Sigmoid colon (tissue), 7 donors: ENCODE measurements around the gene ACAP1. TPM values are rescaled to one million over a fixed set of nuclear protein-coding genes. Genes with fewer than 3 reads are reported as not detected.

Experiments used
- DNase-seq: peaks from one replicate; pipeline ENCODE4 v3.0.0-alpha.2; 2019
- H3K27ac ChIP-seq, 4 donors: fragments of 200-600 bp; sonication (generic); one replicate each; pipeline ENCODE4 v1.5.1; 2016 to 2019; ENCODE audit warnings: mild to moderate bottlenecking in 1 of 4
- H3K27me3 ChIP-seq, 3 donors: fragments of 200-600 bp; sonication (generic); one replicate each; pipeline ENCODE4 v1.5.1; 2019; ENCODE audit warnings: mild to moderate bottlenecking in 1 of 3
- H3K36me3 ChIP-seq, 4 donors: fragments of 200-600 bp; sonication (generic); one replicate each; pipeline ENCODE4 v1.5.1; 2016 to 2019
- H3K4me1 ChIP-seq, 4 donors: fragments of 200-600 bp; sonication (generic); one replicate each; pipeline ENCODE4 v1.5.1; 2017 to 2019
- H3K4me3 ChIP-seq, 4 donors: fragments of 200-600 bp; sonication (generic); one replicate each; pipeline ENCODE4 v1.5.1; 2017 to 2019; ENCODE audit warnings: mild to moderate bottlenecking in 2 of 4, moderate library complexity in 1 of 4
- H3K9me3 ChIP-seq, 4 donors: fragments of 200-600 bp in 3 of 4; sonication (generic) in 3 of 4; one replicate each; pipeline versions ENCODE4 v1.5.1 to v1.6.1; 2013 to 2019
- EP300 ChIP-seq, 4 donors: sonication (generic); formaldehyde crosslinking; IDR thresholded peaks; one replicate each; pipeline ENCODE4 v1.6.1; 2017; ENCODE audit warnings: antibody characterized with exemption in 4 of 4
- POLR2A ChIP-seq, 2 donors: fragments of 450-650 bp; IDR thresholded peaks; one replicate each; pipeline ENCODE4 v1.6.1; 2016; ENCODE audit warnings: antibody characterized with exemption in 2 of 2, mild to moderate bottlenecking in 2 of 2, moderate library complexity in 2 of 2
- POLR2AphosphoS5 ChIP-seq, 4 donors: sonication (generic); formaldehyde crosslinking; IDR thresholded peaks; one replicate each; pipeline ENCODE4 v1.6.1; 2017; ENCODE audit warnings: antibody characterized with exemption in 4 of 4
- WGBS, 2 donors: extraction: QIAGEN DNeasy Blood & Tissue Kit; methylation state at CpG; one replicate each; pipeline ENCODE4 v1.1.7; 2013; 5-methylcytosine and 5-hydroxymethylcytosine counted together
- intact Hi-C: fragments of 100-400 bp; cut with DNase I; formaldehyde crosslinking; loops from one replicate; pipeline ENCODE4 v1.15.1; 2023
- polyA plus RNA-seq, 3 donors: library from polyadenylated mRNA; stranded (reverse); fragments of 200-250 nt; gene quantifications; one replicate each; pipeline ENCODE4 v1.2.3, GENCODE V29; 2013
- small RNA-seq, 3 donors: library from RNA; depleted of rRNA; stranded (forward); fragments of <200 nt; gene quantifications; one replicate each; pipeline ENCODE3, GENCODE V24; 2016
- total RNA-seq, 4 donors: library from RNA; depleted of rRNA; stranded (reverse); fragments of >200 nt; gene quantifications; one replicate each; pipeline ENCODE4 v1.1.0, GENCODE V29; 2016
- TF ChIP-seq, protein P1 (sequence below), 4 experiments: fragments of 450-650 bp in 3 of 4; fragments of 200-600 bp in 1 of 4; IDR thresholded peaks; one replicate each; pipeline ENCODE4 v1.5.1; 2016 to 2019; ENCODE audit warnings: antibody characterized with exemption in 4 of 4, mild to moderate bottlenecking in 3 of 4, moderate library complexity in 2 of 4
- donor health status: healthy with polysubstance abuse.
- donor health status: Bipolar disorder and iron deficiency.
- donor health status: healthy.

The ACAP1 gene
- total and polyA plus RNA-seq, 7 donors = 1.1 to 55.8 (median 2.5) TPM

DNA sequence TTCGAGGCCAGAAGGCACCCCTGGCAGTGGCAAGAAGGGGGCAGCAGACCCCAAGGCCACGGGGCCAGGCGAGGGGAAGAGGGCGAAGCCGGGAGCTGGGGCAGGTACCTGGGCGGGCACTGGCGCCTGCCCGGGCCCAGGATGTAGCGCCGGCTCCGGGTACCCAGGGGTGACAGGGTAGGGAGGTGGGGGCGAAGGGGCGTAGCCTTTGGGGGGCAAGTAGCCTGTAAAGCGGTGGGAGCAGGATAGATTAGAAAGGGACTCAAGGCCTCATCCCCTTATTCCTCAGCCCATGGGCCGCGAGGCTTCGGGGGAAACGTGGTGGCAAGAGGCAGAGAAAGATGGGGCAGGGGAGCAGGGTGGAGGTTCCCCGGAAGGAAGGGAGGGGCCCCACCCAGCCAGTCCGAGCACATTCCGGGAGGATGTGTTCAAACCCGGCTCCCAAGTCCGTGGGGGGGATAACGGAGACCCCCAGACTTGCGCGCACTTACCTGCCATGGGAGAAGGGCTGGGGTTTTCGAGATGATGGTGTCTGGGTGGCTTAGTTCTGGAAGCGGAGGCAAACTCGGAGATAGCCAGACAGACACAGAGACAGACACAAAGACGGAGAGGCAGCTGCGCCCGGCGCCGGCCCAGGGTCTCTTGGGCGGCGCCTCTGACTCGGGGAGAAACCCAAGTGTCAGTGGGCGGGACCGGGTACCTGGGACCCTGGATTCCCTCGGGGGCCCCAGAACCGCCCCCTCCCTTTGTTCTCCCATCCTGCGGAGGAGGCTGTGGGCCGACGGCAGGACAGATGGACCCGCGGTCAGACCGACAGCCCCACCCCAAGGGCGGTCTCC is 57.5 kb downstream of the ACAP1 start:
- TF ChIP-seq POLR2AphosphoS5 (IDR thresholded peaks at IDR 0.05) (no peak), POLR2A (IDR thresholded peaks at IDR 0.05) (no peak), EP300 (IDR thresholded peaks at IDR 0.05) (no peak)
- TF ChIP-seq, protein P1, sequence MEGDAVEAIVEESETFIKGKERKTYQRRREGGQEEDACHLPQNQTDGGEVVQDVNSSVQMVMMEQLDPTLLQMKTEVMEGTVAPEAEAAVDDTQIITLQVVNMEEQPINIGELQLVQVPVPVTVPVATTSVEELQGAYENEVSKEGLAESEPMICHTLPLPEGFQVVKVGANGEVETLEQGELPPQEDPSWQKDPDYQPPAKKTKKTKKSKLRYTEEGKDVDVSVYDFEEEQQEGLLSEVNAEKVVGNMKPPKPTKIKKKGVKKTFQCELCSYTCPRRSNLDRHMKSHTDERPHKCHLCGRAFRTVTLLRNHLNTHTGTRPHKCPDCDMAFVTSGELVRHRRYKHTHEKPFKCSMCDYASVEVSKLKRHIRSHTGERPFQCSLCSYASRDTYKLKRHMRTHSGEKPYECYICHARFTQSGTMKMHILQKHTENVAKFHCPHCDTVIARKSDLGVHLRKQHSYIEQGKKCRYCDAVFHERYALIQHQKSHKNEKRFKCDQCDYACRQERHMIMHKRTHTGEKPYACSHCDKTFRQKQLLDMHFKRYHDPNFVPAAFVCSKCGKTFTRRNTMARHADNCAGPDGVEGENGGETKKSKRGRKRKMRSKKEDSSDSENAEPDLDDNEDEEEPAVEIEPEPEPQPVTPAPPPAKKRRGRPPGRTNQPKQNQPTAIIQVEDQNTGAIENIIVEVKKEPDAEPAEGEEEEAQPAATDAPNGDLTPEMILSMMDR (IDR thresholded peaks at IDR 0.05) = no peak
- Histone ChIP-seq H3K9me3 (no peaks in the 10 kb centered on the region), H3K27me3 (no peaks in the 10 kb centered on the region), H3K27ac (peak overlapping the region; percentile 89 to 93 (median 90)), H3K4me3 (peak overlapping the region; percentile 68 to 79 (median 70)), H3K4me1 (peaks cover 0 to 25% (median 19%) of the 10 kb centered on the region in 4 donors), H3K36me3 (peaks cover 0 to 30% (median 10%) of the 10 kb centered on the region in 4 donors)
- 4% methylated on average over 48 of the region's 48 CpGs for WGBS, 2 donors
- peak; percentile 76 for DNase-seq
- intact Hi-C loops = loop anchor here (2.0 kb wide), 1 partner anchor 37 kb away; no protein-coding TSS in a partner anchor

DNA sequence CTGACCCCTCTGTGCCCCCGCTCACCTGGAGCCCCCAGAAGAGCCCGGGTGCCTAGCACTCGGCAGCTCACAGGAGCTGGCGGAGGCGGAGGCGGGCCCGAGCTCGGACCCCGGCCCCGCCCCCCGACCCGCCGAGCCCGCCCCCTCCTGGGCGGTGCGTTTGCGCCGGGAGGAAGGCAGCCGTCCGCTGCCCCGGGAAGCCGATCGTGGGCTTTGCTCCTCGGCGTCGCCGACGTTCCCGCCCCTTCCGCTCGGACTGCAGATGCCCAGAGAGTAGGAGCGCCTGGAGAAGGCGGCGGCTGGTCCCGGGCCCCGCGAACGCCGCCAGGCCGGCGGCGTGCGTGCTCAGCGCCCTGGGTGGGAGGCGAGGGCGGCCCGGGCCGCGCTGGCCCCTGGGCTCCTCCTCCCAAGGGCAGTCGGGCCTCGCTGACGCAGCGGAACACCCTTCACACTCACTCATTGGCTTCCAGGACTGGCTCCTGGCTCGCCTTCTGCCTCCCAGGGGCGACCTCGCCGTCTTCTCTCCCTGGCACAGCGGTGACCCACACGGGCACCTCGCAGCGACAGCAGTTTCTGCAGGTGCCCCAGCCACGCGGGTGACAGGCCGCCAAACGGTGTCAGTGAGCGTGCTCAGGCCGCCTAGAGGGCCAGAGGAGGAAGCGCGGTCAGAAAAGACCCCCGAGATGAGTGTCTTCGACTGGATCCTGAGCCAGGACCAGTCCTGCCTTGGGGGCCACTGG is 58.3 kb downstream of the ACAP1 start, which contains the start of gene PLSCR3:
Gene PLSCR3 (minus strand): TSS at position 74 of the 740 bp plus-strand sequence. CDS start 415 bp downstream, outside the sequence.
- H3K4me1 ChIP-seq = peaks cover 0 to 25% (median 19%) of the 10 kb centered on the region in 4 donors
- peak; percentile 93 for DNase-seq
- intact Hi-C loops = loop anchor here (2.0 kb wide), 1 partner anchor 38 kb away; no protein-coding TSS in a partner anchor

DNA sequence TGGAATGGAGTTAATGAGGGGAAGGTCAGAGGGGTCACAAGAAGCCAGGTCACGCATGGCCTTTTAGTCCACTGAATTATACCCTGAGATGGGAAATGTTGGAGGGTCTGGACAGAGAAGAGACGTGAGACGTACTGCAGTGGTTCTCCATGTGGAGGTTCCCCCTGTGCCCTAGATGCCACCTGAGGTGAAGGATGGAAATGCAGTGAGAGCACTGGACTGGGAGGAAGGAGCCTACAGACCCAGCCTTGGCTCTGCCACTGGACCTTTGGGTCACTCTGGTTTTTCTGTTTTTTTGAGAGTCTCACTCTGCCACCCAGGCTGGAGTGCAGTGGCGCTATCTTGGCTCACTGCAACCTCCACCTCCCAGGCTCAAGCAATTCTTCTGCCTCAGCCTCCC is 59.8 kb downstream of the ACAP1 start:
- intact Hi-C loops = no loop called here

More for the DNA sequence above, 58.3 kb downstream of the ACAP1 start, which contains the start of gene PLSCR3:
- Histone ChIP-seq H3K36me3 (peaks cover 0 to 22% (median 5%) of the 10 kb centered on the region in 4 donors), H3K9me3 (no peaks in the 10 kb centered on the region), H3K4me3 (peak within 1 kb of the TSS; percentile 68 to 79 (median 70)), H3K27ac (peak within 1 kb of the TSS; percentile 89 to 93 (median 90)), H3K27me3 (no peaks in the 10 kb centered on the region)
- WGBS, 2 donors = 0 to 1% methylated on average over 71 of the region's 71 CpGs
- TF ChIP-seq POLR2A (IDR thresholded peaks at IDR 0.05) (peak in 1 of 2 donors; percentile 61), EP300 (IDR thresholded peaks at IDR 0.05) (no peak), POLR2AphosphoS5 (IDR thresholded peaks at IDR 0.05) (peak; percentile 95 to 98 (median 96))
- TF ChIP-seq, protein P1 (IDR thresholded peaks at IDR 0.05) = peak in 3 of 4 experiments; percentile 10 to 56 (median 51)

DNA sequence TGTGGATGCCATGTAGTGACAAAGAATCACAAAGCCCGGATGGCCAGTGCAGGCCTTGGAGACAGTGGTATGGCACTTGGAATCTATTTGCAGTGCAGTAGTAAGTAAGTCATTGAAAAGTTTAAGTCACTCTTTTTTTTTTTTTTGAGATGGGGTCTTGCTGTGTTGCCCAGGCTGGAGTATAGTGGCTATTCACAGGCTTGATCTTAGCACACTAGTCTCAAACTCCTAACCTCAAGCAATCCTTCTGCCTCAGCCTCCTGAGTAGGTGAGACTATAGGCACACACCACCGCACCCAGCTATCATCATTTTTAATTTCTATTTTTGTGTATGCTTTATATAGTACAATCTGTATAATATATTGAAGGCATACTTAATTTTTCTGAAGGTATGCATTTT is 62.3 kb downstream of the ACAP1 start:
- H3K9me3 ChIP-seq = no peaks in the 10 kb centered on the region
- TF ChIP-seq, protein P1 (IDR thresholded peaks at IDR 0.05) = no peak
- no peak for TF ChIP-seq EP300 (IDR thresholded peaks at IDR 0.05)
- no peak for TF ChIP-seq POLR2AphosphoS5 (IDR thresholded peaks at IDR 0.05)
- TF ChIP-seq POLR2A (IDR thresholded peaks at IDR 0.05) = no peak
- 86 to 89% methylated on average over 2 of the region's 2 CpGs for whole genome bisulfite sequencing, 2 donors
- intact Hi-C loops = no loop called here
- H3K4me1 ChIP-seq = peaks cover 0 to 41% (median 24%) of the 10 kb centered on the region in 4 donors
- H3K27ac ChIP-seq = no peak overlapping the region
- no peak overlapping the region for H3K4me3 ChIP-seq
- no peaks in the 10 kb centered on the region for H3K27me3 ChIP-seq
- no peaks in the 10 kb centered on the region for H3K36me3 ChIP-seq
- no peak for DNase-seq

More for the DNA sequence above, 59.8 kb downstream of the ACAP1 start:
- TF ChIP-seq POLR2A (IDR thresholded peaks at IDR 0.05) (no peak), POLR2AphosphoS5 (IDR thresholded peaks at IDR 0.05) (no peak), EP300 (IDR thresholded peaks at IDR 0.05) (no peak)
- TF ChIP-seq, protein P1 (IDR thresholded peaks at IDR 0.05) = no peak
- peaks cover 0 to 10% (median 1%) of the 10 kb centered on the region in 4 donors for H3K36me3 ChIP-seq
- H3K9me3 ChIP-seq = no peaks in the 10 kb centered on the region
- H3K27ac ChIP-seq = no peak overlapping the region
- no peak for DNase-seq
- no peaks in the 10 kb centered on the region for H3K27me3 ChIP-seq
- no peak overlapping the region for H3K4me3 ChIP-seq
- H3K4me1 ChIP-seq = peaks cover 0 to 33% (median 19%) of the 10 kb centered on the region in 4 donors
- 92 to 94% methylated on average over 4 of the region's 4 CpGs for WGBS, 2 donors

Small RNAs within 50 kb of the gene (small RNA-seq; reads per million reads assigned to genes)
- gene AC026954.2 = 0 reads per million in 3 donors

Other genes starting within 250 kb of the ACAP1 start
Only the 30 nearest of the 35 such genes appear.
- under 1 TPM in 2 of 4 donors, not detected in 2; 0.36 to 0.55 TPM for gene ASGR1, start 157.2 kb upstream of the ACAP1 start, total RNA-seq
- gene ASGR1, start 157.2 kb upstream of the ACAP1 start, polyA plus RNA-seq = 1 to 10 TPM; 1.7 to 2.4 (median 2.3) TPM
- gene DLG4, start 116.7 kb upstream of the ACAP1 start, total RNA-seq = 10 to 100 TPM; 14.6 to 27.4 (median 16.7) TPM
- gene DLG4, start 116.7 kb upstream of the ACAP1 start, polyA plus RNA-seq = 1 to 10 TPM; 1.6 to 8.3 (median 5.4) TPM
- 100 to 1,000 TPM; 311 to 569 (median 338) TPM for gene ACADVL, start 116.6 kb upstream of the ACAP1 start, total RNA-seq
- gene ACADVL, start 116.6 kb upstream of the ACAP1 start, polyA plus RNA-seq = 100 to 1,000 TPM; 211 to 587 (median 491) TPM
- 10 to 100 TPM; 36.4 to 56.2 (median 41.8) TPM for gene DVL2, start 102.0 kb upstream of the ACAP1 start, total RNA-seq
- gene DVL2, start 102.0 kb upstream of the ACAP1 start, polyA plus RNA-seq = 10 to 100 TPM; 12.0 to 30.7 (median 13.2) TPM
- gene PHF23, start 97.1 kb upstream of the ACAP1 start, total RNA-seq = 10 to 100 TPM; 23.1 to 45.4 (median 35.4) TPM
- gene PHF23, start 97.1 kb upstream of the ACAP1 start, polyA plus RNA-seq = 10 to 100 TPM; 40.7 to 45.6 (median 45.1) TPM
- gene GABARAP, start 94.1 kb upstream of the ACAP1 start, total RNA-seq = 100 to 1,000 TPM; 147 to 645 (median 552) TPM
- gene GABARAP, start 94.1 kb upstream of the ACAP1 start, polyA plus RNA-seq = 1,000 to 10,000 TPM in 2 of 3 donors, 100 to 1,000 TPM in 1; 572 to 1,215 (median 1,036) TPM
- 10 to 100 TPM; 43.9 to 76.4 (median 53.0) TPM for gene CTDNEP1, start 84.8 kb upstream of the ACAP1 start, total RNA-seq
- gene CTDNEP1, start 84.8 kb upstream of the ACAP1 start, polyA plus RNA-seq = 100 to 1,000 TPM in 1 of 3 donors, 10 to 100 TPM in 2; 80.2 to 110 (median 82.9) TPM
- gene ELP5, start 84.3 kb upstream of the ACAP1 start, total RNA-seq = 10 to 100 TPM; 28.4 to 40.0 (median 34.2) TPM
- gene ELP5, start 84.3 kb upstream of the ACAP1 start, polyA plus RNA-seq = 10 to 100 TPM; 32.4 to 70.9 (median 42.9) TPM
- gene CLDN7, start 74.1 kb upstream of the ACAP1 start, total RNA-seq = 1 to 10 TPM in 3 of 4 donors, not detected in 1; 1.1 to 2.6 (median 1.9) TPM
- 100 to 1,000 TPM; 181 to 963 (median 332) TPM for gene CLDN7, start 74.1 kb upstream of the ACAP1 start, polyA plus RNA-seq
- gene SLC2A4, start 54.8 kb upstream of the ACAP1 start, total RNA-seq = 100 to 1,000 TPM in 2 of 4 donors, 10 to 100 TPM in 2; 72.9 to 127 (median 94.7) TPM
- gene SLC2A4, start 54.8 kb upstream of the ACAP1 start, polyA plus RNA-seq = 1 to 10 TPM in 2 of 3 donors, under 1 TPM in 1; 0.60 to 7.9 (median 2.8) TPM
- gene YBX2, start 41.9 kb upstream of the ACAP1 start, total RNA-seq = 1 to 10 TPM in 3 of 4 donors, under 1 TPM in 1; 0.28 to 2.5 (median 1.5) TPM
- 10 to 100 TPM in 2 of 3 donors, 1 to 10 TPM in 1; 4.8 to 37.6 (median 20.1) TPM for gene YBX2, start 41.9 kb upstream of the ACAP1 start, polyA plus RNA-seq
- gene EIF5A, start 28.9 kb upstream of the ACAP1 start, total RNA-seq = 100 to 1,000 TPM; 104 to 156 (median 125) TPM
- 100 to 1,000 TPM; 315 to 603 (median 403) TPM for gene EIF5A, start 28.9 kb upstream of the ACAP1 start, polyA plus RNA-seq
- 100 to 1,000 TPM in 1 of 4 donors, 10 to 100 TPM in 3; 82.3 to 114 (median 85.4) TPM for gene GPS2, start 21.2 kb upstream of the ACAP1 start, total RNA-seq
- 100 to 1,000 TPM in 1 of 3 donors, 10 to 100 TPM in 2; 67.9 to 113 (median 77.2) TPM for gene GPS2, start 21.2 kb upstream of the ACAP1 start, polyA plus RNA-seq
- gene NEURL4, start 7.2 kb upstream of the ACAP1 start, total RNA-seq = 10 to 100 TPM; 14.3 to 29.6 (median 17.6) TPM
- gene NEURL4, start 7.2 kb upstream of the ACAP1 start, polyA plus RNA-seq = 10 to 100 TPM in 1 of 3 donors, 1 to 10 TPM in 2; 6.0 to 31.6 (median 6.0) TPM
- 1 to 10 TPM; 4.4 to 6.4 (median 5.5) TPM for gene KCTD11, start 15.6 kb downstream of the ACAP1 start, total RNA-seq
- 10 to 100 TPM in 1 of 3 donors, 1 to 10 TPM in 2; 6.2 to 11.7 (median 9.0) TPM for gene KCTD11, start 15.6 kb downstream of the ACAP1 start, polyA plus RNA-seq
- not detected for gene TMEM95, start 18.6 kb downstream of the ACAP1 start, total RNA-seq
- gene TMEM95, start 18.6 kb downstream of the ACAP1 start, polyA plus RNA-seq = not detected
- 1 to 10 TPM; 2.1 to 5.4 (median 3.4) TPM for gene TNK1, start 44.6 kb downstream of the ACAP1 start, total RNA-seq
- gene TNK1, start 44.6 kb downstream of the ACAP1 start, polyA plus RNA-seq = 10 to 100 TPM in 2 of 3 donors, 1 to 10 TPM in 1; 8.4 to 14.6 (median 10.4) TPM
- gene PLSCR3, start 58.0 kb downstream of the ACAP1 start, total RNA-seq = 10 to 100 TPM; 10.4 to 18.3 (median 14.2) TPM
- 10 to 100 TPM; 11.6 to 27.2 (median 18.0) TPM for gene PLSCR3, start 58.0 kb downstream of the ACAP1 start, polyA plus RNA-seq
- 100 to 1,000 TPM in 2 of 4 donors, 10 to 100 TPM in 2; 19.0 to 152 (median 99.7) TPM for gene TMEM256, start 67.6 kb downstream of the ACAP1 start, total RNA-seq
- gene TMEM256, start 67.6 kb downstream of the ACAP1 start, polyA plus RNA-seq = 100 to 1,000 TPM; 150 to 357 (median 235) TPM
- 10 to 100 TPM in 2 of 4 donors, 1 to 10 TPM in 2; 6.8 to 18.8 (median 10.4) TPM for gene NLGN2, start 71.3 kb downstream of the ACAP1 start, total RNA-seq
- 1 to 10 TPM in 1 of 3 donors, under 1 TPM in 2; 0.60 to 8.9 (median 0.69) TPM for gene NLGN2, start 71.3 kb downstream of the ACAP1 start, polyA plus RNA-seq
- gene SPEM1, start 83.8 kb downstream of the ACAP1 start, total RNA-seq = not detected
- not detected for gene SPEM1, start 83.8 kb downstream of the ACAP1 start, polyA plus RNA-seq
- gene SPEM2, start 89.1 kb downstream of the ACAP1 start, total RNA-seq = not detected
- gene SPEM2, start 89.1 kb downstream of the ACAP1 start, polyA plus RNA-seq = not detected
- not detected for gene SPEM3, start 92.3 kb downstream of the ACAP1 start, total RNA-seq
- gene SPEM3, start 92.3 kb downstream of the ACAP1 start, polyA plus RNA-seq = not detected
- 1 to 10 TPM; 1.2 to 2.5 (median 1.6) TPM for gene TMEM102, start 98.9 kb downstream of the ACAP1 start, total RNA-seq
- 10 to 100 TPM in 1 of 3 donors, 1 to 10 TPM in 2; 6.6 to 14.5 (median 8.1) TPM for gene TMEM102, start 98.9 kb downstream of the ACAP1 start, polyA plus RNA-seq
- gene FGF11, start 103.0 kb downstream of the ACAP1 start, total RNA-seq = under 1 TPM in 1 of 4 donors, not detected in 3; 0.36 TPM
- 1 to 10 TPM in 1 of 3 donors, under 1 TPM in 1, not detected in 1; 0.69 to 2.8 TPM for gene FGF11, start 103.0 kb downstream of the ACAP1 start, polyA plus RNA-seq
- gene CHRNB1, start 108.5 kb downstream of the ACAP1 start, total RNA-seq = 1 to 10 TPM; 4.2 to 8.1 (median 6.5) TPM
- gene CHRNB1, start 108.5 kb downstream of the ACAP1 start, polyA plus RNA-seq = 10 to 100 TPM in 2 of 3 donors, 1 to 10 TPM in 1; 7.2 to 13.2 (median 11.2) TPM
- gene ZBTB4, start 143.1 kb downstream of the ACAP1 start, total RNA-seq = 10 to 100 TPM; 42.5 to 56.5 (median 45.3) TPM
- 10 to 100 TPM in 2 of 3 donors, 1 to 10 TPM in 1; 5.5 to 19.6 (median 12.0) TPM for gene ZBTB4, start 143.1 kb downstream of the ACAP1 start, polyA plus RNA-seq
- gene SLC35G6, start 144.9 kb downstream of the ACAP1 start, total RNA-seq = not detected
- not detected for gene SLC35G6, start 144.9 kb downstream of the ACAP1 start, polyA plus RNA-seq
- gene POLR2A, start 147.8 kb downstream of the ACAP1 start, total RNA-seq = 10 to 100 TPM; 30.1 to 43.2 (median 36.5) TPM
- 10 to 100 TPM in 2 of 3 donors, 1 to 10 TPM in 1; 7.2 to 51.1 (median 11.3) TPM for gene POLR2A, start 147.8 kb downstream of the ACAP1 start, polyA plus RNA-seq
- gene TNFSF12, start 212.5 kb downstream of the ACAP1 start, total RNA-seq = 100 to 1,000 TPM in 2 of 4 donors, 10 to 100 TPM in 2; 60.1 to 122 (median 91.8) TPM
- 10 to 100 TPM; 18.0 to 45.0 (median 26.1) TPM for gene TNFSF12, start 212.5 kb downstream of the ACAP1 start, polyA plus RNA-seq